ENCODE data around the gene NANOS2. TPM values are rescaled to one million over a fixed set of nuclear protein-coding genes. Genes with fewer than 3 reads are reported as not detected.

NANOS2 gene
- total RNA-seq, 1 donor from 2014 or later = not detected

GRCh38 chr19:45952341-45952685 lies 37.7 kb upstream of the NANOS2 start:
- Histone ChIP-seq H3K36me3 (no peaks in the 10 kb centered on the region), H3K27me3 (peaks cover 4% of the 10 kb centered on the region), H3K4me3 (no peak overlapping the region), H3K9me3 (no peaks in the 10 kb centered on the region), H3K27ac (no peak overlapping the region), H3K4me1 (peaks cover 0 to 3% of the 10 kb centered on the region in 2 donors)
- no peak for DNase-seq (ENCODE audit: low spot score in 2 of 2)
- TF ChIP-seq CTCF (IDR thresholded peaks at IDR 0.05) = no peak
- intact Hi-C loops (cut with DNase I) = no loop called here

GRCh38 chr19:45947926-45948325 lies 33.3 kb upstream of the NANOS2 start:
- H3K9me3 ChIP-seq = no peaks in the 10 kb centered on the region
- intact Hi-C loops (cut with DNase I) = no loop called here
- H3K27ac ChIP-seq = no peak overlapping the region
- H3K4me3 ChIP-seq = no peak overlapping the region
- peaks cover 0 to 2% of the 10 kb centered on the region in 2 donors for H3K4me1 ChIP-seq
- H3K27me3 ChIP-seq = peaks cover 4% of the 10 kb centered on the region
- H3K36me3 ChIP-seq = no peaks in the 10 kb centered on the region
- no peak for DNase-seq (ENCODE audit: low spot score in 2 of 2)
- TF ChIP-seq CTCF (IDR thresholded peaks at IDR 0.05) = no peak

GRCh38 chr19:45940515-45940805 lies 25.9 kb upstream of the NANOS2 start:
- TF ChIP-seq CTCF (IDR thresholded peaks at IDR 0.05) = no peak
- H3K4me3 ChIP-seq = no peak overlapping the region

GRCh38 chr19:45939792-45940514 lies 25.4 kb upstream of the NANOS2 start:
- Histone ChIP-seq H3K36me3 (no peaks in the 10 kb centered on the region), H3K4me3 (no peak overlapping the region), H3K4me1 (no peaks in the 10 kb centered on the region), H3K27me3 (no peaks in the 10 kb centered on the region), H3K27ac (no peak overlapping the region), H3K9me3 (no peaks in the 10 kb centered on the region)
- TF ChIP-seq CTCF (IDR thresholded peaks at IDR 0.05) = no peak
- no peak for DNase-seq (ENCODE audit: low spot score in 2 of 2)
- intact Hi-C loops (cut with DNase I) = no loop called here

More at GRCh38 chr19:45940515-45940805, 25.9 kb upstream of the NANOS2 start:
- no peak for DNase-seq (ENCODE audit: low spot score in 2 of 2)
- Histone ChIP-seq H3K4me1 (no peaks in the 10 kb centered on the region), H3K27me3 (no peaks in the 10 kb centered on the region), H3K27ac (no peak overlapping the region), H3K9me3 (no peaks in the 10 kb centered on the region), H3K36me3 (no peaks in the 10 kb centered on the region)
- intact Hi-C loops (cut with DNase I) = no loop called here

- no peaks in the 10 kb centered on the region for H3K36me3 ChIP-seq
- intact Hi-C loops (cut with DNase I) = no loop called here
- no peak overlapping the region for H3K27ac ChIP-seq
- no peak overlapping the region for H3K4me3 ChIP-seq
- H3K27me3 ChIP-seq = no peaks in the 10 kb centered on the region
- no peaks in the 10 kb centered on the region for H3K9me3 ChIP-seq
- no peak for TF ChIP-seq CTCF (IDR thresholded peaks at IDR 0.05)
- no peaks in the 10 kb centered on the region for H3K4me1 ChIP-seq
- DNase-seq (ENCODE audit: low spot score in 2 of 2) = no peak
These were observed 24.2 kb upstream of the NANOS2 start for GRCh38 chr19:45938733-45939319.

Data from ascending aorta (tissue), 2 donors.